ENCODE results near the gene CDH22.

The CDH22 gene

GRCh38 chr20:46160661-46161060, 147.6 kb downstream of the CDH22 start:
- no peak for DNase-seq (ENCODE audit: low read depth)
- no peak overlapping the region for H3K4me3 ChIP-seq (ENCODE audit: low read depth, low read length)
- TF ChIP-seq CTCF (IDR thresholded peaks at IDR 0.05; ENCODE audit: low read depth, low read length, missing control alignments) = no peak

GRCh38 chr20:46159101-46159897, 149.0 kb downstream of the CDH22 start:
- no peak overlapping the region for H3K4me3 ChIP-seq (ENCODE audit: low read depth, low read length)
- DNase-seq (ENCODE audit: low read depth) = no peak

GRCh38 chr20:46158476-46158987, 149.8 kb downstream of the CDH22 start:
- no peak for DNase-seq (ENCODE audit: low read depth)
- H3K4me3 ChIP-seq (ENCODE audit: low read depth, low read length) = no peak overlapping the region
- no peak for TF ChIP-seq CTCF (IDR thresholded peaks at IDR 0.05; ENCODE audit: low read depth, low read length, missing control alignments)

More at GRCh38 chr20:46159101-46159897, 149.0 kb downstream of the CDH22 start:
- TF ChIP-seq CTCF (IDR thresholded peaks at IDR 0.05; ENCODE audit: low read depth, low read length, missing control alignments) = no peak

- no peak for TF ChIP-seq CTCF (IDR thresholded peaks at IDR 0.05; ENCODE audit: low read depth, low read length, missing control alignments)
- no peak overlapping the region for H3K4me3 ChIP-seq (ENCODE audit: low read depth, low read length)
- no peak for DNase-seq (ENCODE audit: low read depth)
These were observed 150.7 kb downstream of the CDH22 start for GRCh38 chr20:46157625-46158024.

GRCh38 chr20:46157076-46157592, 151.2 kb downstream of the CDH22 start:
- no peak for TF ChIP-seq CTCF (IDR thresholded peaks at IDR 0.05; ENCODE audit: low read depth, low read length, missing control alignments)
- no peak overlapping the region for H3K4me3 ChIP-seq (ENCODE audit: low read depth, low read length)
- DNase-seq (ENCODE audit: low read depth) = no peak

GRCh38 chr20:46156065-46156464, 152.2 kb downstream of the CDH22 start:
- no peak for TF ChIP-seq CTCF (IDR thresholded peaks at IDR 0.05; ENCODE audit: low read depth, low read length, missing control alignments)
- no peak for DNase-seq (ENCODE audit: low read depth)
- no peak overlapping the region for H3K4me3 ChIP-seq (ENCODE audit: low read depth, low read length)
